Measurements from ENCODE around the gene C2CD4B. TPM values are rescaled to one million over a fixed set of nuclear protein-coding genes. Genes with fewer than 3 reads are reported as not detected.

Gene C2CD4B
- total RNA-seq, 1 experiment from 2014 or later, result not detected

DNA sequence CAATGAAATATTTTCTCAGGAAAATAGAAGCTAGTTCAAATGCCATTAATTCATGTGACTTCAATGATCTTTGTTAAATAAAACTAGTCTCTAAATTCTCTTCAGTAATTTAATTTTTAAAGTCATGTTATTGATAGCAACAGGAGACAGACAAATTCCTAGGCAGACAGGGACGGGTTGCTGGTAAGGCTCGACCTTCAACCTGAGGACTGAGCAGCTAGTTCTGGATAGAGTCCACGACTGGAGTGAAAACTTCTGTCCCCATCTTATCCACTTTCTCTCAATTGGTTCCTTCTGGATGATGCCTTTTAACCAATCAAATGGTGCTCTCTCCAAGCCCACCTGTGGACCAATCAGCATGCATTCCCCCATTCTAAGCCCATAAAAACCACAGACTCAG lies 43.8 kb upstream of the C2CD4B start:
- intact Hi-C loops (cut with micrococcal nuclease), result no loop called here
- TF ChIP-seq EZH2phosphoT487 (IDR thresholded peaks at IDR 0.05; ENCODE audit: borderline replicate concordance, low read length) (no peak), CTCF (conservative IDR thresholded peaks at IDR 0.05; ENCODE audit: low read depth, low read length) (no peak), EZH2 (IDR thresholded peaks at IDR 0.05; ENCODE audit: low read length, unreplicated experiment) (no peak)
- no peak overlapping the region for H3K4me3 ChIP-seq (ENCODE audit: low read length)
- H4K20me1 ChIP-seq (ENCODE audit: low read length), result no peaks in the 10 kb centered on the region
- no peak overlapping the region for H3K9ac ChIP-seq (ENCODE audit: low read length)
- no peak overlapping the region for H3K4me2 ChIP-seq (ENCODE audit: low read length)
- H3K36me3 ChIP-seq (ENCODE audit: low read depth, low read length), result no peaks in the 10 kb centered on the region
- H3K4me1 ChIP-seq (ENCODE audit: insufficient read depth, low read length), result no peaks in the 10 kb centered on the region
- no peak overlapping the region for H3K27ac ChIP-seq (ENCODE audit: low read length)
- ChIA-PET POLR2A (ENCODE audit: unreplicated experiment) (no interaction called here), CTCF (no interaction called here)
- H3K79me2 ChIP-seq (ENCODE audit: low read length), result no peaks in the 10 kb centered on the region
- BruUV-seq (replicated peaks), result no TSS peak
- no peaks in the 10 kb centered on the region for H3K27me3 ChIP-seq (ENCODE audit: low read length)
- H3K9me3 ChIP-seq (ENCODE audit: low read length), result no peaks in the 10 kb centered on the region
- no peaks in the 10 kb centered on the region for H3F3A ChIP-seq (ENCODE audit: low read length, unreplicated experiment)
- DNase-seq (no peak), ATAC-seq (no peak)
- no peaks in the 10 kb centered on the region for H3K9me2 ChIP-seq (replicated peaks; ENCODE audit: low read length)
- no peak overlapping the region for H2AFZ ChIP-seq (ENCODE audit: low read length)

- TF ChIP-seq CTCF (conservative IDR thresholded peaks at IDR 0.05; ENCODE audit: low read depth, low read length), result no peak
- TF ChIP-seq EZH2phosphoT487 (IDR thresholded peaks at IDR 0.05; ENCODE audit: borderline replicate concordance, low read length), result no peak
- TF ChIP-seq EZH2 (IDR thresholded peaks at IDR 0.05; ENCODE audit: low read length, unreplicated experiment), result no peak
- no peak overlapping the region for H3K9ac ChIP-seq (ENCODE audit: low read length)
- no peaks in the 10 kb centered on the region for H4K20me1 ChIP-seq (ENCODE audit: low read length)
- intact Hi-C loops (cut with micrococcal nuclease), result no loop called here
- H3K4me2 ChIP-seq (ENCODE audit: low read length), result no peak overlapping the region
- no peaks in the 10 kb centered on the region for H3K9me3 ChIP-seq (ENCODE audit: low read length)
- no TSS peak for BruUV-seq (replicated peaks)
- H2AFZ ChIP-seq (ENCODE audit: low read length), result no peak overlapping the region
- no peaks in the 10 kb centered on the region for H3K4me1 ChIP-seq (ENCODE audit: insufficient read depth, low read length)
- H3K36me3 ChIP-seq (ENCODE audit: low read depth, low read length), result no peaks in the 10 kb centered on the region
- H3K79me2 ChIP-seq (ENCODE audit: low read length), result no peaks in the 10 kb centered on the region
- no peak overlapping the region for H3K27ac ChIP-seq (ENCODE audit: low read length)
- CTCF ChIA-PET, result no interaction called here
- no peaks in the 10 kb centered on the region for H3F3A ChIP-seq (ENCODE audit: low read length, unreplicated experiment)
- ATAC-seq, result no peak
- POLR2A ChIA-PET (ENCODE audit: unreplicated experiment), result no interaction called here
- H3K4me3 ChIP-seq (ENCODE audit: low read length), result no peak overlapping the region
- H3K27me3 ChIP-seq (ENCODE audit: low read length), result no peaks in the 10 kb centered on the region
- no peak for DNase-seq
- H3K9me2 ChIP-seq (replicated peaks; ENCODE audit: low read length), result no peaks in the 10 kb centered on the region
These were observed 43.3 kb upstream of the C2CD4B start for GRCh38 chr15:62208367-62208766.

DNA sequence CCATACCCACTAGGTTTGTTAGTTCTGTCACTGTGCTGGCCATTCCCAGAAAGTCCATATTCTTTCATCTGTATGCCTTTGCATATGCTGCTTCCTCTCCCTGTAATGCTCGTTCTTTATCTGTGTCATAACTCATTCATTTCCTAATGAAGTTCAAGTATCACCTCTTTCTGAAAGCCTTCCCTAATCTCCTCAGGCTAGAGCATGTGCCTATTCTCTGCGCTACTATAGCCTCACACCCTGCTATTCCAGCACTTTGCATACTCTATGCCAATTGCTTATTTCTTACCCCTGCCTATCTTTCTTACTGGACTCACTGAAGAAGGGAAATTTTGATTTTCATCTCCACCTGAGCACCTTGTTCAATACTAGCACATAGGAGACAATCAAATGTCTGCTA lies 25.6 kb upstream of the C2CD4B start:
- TF ChIP-seq CTCF (conservative IDR thresholded peaks at IDR 0.05; ENCODE audit: low read depth, low read length) (no peak), EZH2 (IDR thresholded peaks at IDR 0.05; ENCODE audit: low read length, unreplicated experiment) (no peak), EZH2phosphoT487 (IDR thresholded peaks at IDR 0.05; ENCODE audit: borderline replicate concordance, low read length) (no peak)
- H3K9me3 ChIP-seq (ENCODE audit: low read length), result no peaks in the 10 kb centered on the region
- H3K9ac ChIP-seq (ENCODE audit: low read length), result no peak overlapping the region
- H3K27me3 ChIP-seq (ENCODE audit: low read length), result peaks cover 55% of the 10 kb centered on the region
- ChIA-PET CTCF (no interaction called here), POLR2A (ENCODE audit: unreplicated experiment) (no interaction called here)
- H3K9me2 ChIP-seq (replicated peaks; ENCODE audit: low read length), result no peaks in the 10 kb centered on the region
- no peaks in the 10 kb centered on the region for H3K79me2 ChIP-seq (ENCODE audit: low read length)
- H3K4me3 ChIP-seq (ENCODE audit: low read length), result no peak overlapping the region
- no peak for ATAC-seq
- intact Hi-C loops (cut with micrococcal nuclease), result no loop called here
- H3K36me3 ChIP-seq (ENCODE audit: low read depth, low read length), result no peaks in the 10 kb centered on the region
- H3K27ac ChIP-seq (ENCODE audit: low read length), result no peak overlapping the region
- no peaks in the 10 kb centered on the region for H3K4me1 ChIP-seq (ENCODE audit: insufficient read depth, low read length)
- no peak overlapping the region for H2AFZ ChIP-seq (ENCODE audit: low read length)
- BruUV-seq (replicated peaks), result no TSS peak
- DNase-seq, result no peak
- H3F3A ChIP-seq (ENCODE audit: low read length, unreplicated experiment), result no peaks in the 10 kb centered on the region
- H3K4me2 ChIP-seq (ENCODE audit: low read length), result no peak overlapping the region
- H4K20me1 ChIP-seq (ENCODE audit: low read length), result no peaks in the 10 kb centered on the region

All from PC-3 (cell line).